GM19467 (cell line): ENCODE data around the gene RUNX3.

Experiments used
- ATAC-seq: cut with Tn5 transposase; IDR thresholded peaks from one replicate; pipeline ENCODE4 v1.9.1; 2021; ENCODE audit warnings: mild to moderate bottlenecking, moderate library complexity; ENCODE audit not compliant: unreplicated experiment

The RUNX3 gene

DNA sequence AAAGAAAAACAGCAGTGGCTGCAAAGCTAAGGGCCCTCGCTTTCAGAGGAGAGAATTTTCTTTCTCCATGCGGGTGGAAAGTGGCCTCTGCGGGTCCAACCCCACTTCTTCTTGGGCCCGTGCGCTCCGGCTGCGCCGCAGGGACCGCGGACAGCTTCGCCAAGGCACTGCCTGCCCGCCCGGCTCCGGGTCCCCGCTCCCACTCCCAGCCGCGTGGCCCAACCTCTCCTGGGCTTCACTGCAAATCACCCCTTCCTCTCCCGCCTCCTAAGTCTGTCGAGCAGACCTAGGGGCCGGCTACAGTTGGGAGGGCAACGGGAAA lies 1.0 kb upstream of the RUNX3 start:
- no peak for ATAC-seq

DNA sequence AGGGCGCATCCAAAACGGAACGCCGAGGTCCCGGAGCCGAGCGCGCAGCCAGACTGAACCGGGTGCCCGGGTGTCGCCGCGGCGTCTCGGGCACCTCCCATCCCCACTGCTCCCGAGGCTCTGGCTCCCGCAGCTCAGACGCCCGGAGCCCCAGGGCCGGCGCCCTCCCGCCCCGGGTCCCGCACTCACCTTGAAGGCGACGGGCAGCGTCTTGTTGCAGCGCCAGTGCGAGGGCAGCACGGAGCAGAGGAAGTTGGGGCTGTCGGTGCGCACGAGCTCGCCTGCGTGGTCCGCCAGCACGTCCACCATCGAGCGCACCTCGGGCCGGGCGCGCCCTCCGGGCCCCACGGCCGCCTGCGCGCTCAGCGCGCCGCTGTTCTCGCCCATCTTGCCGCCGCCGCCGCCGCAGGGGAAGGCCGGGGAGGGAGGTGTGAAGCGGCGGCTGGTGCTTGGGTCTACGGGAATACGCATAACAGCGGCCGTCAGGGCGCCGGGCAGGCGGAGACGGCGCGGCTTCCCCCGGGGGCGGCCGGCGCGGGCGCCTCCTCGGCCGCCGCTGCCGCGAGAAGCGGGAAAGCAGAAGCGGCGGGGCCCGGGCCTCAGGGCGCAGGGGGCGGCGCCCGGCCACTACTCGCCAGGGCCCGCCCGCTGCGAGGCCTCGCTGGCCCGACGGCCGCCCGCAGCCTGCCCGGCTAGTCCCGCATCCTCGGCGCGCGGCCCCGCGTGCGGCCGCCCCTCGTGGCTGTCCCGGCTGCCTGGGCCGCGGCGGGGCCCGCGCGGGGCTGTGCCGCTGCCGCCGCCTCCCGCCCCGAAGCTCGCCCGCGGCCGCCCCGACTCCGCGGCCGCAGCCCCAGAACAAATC lies 447 bp downstream of the RUNX3 start:
- peak; percentile 6 for ATAC-seq

DNA sequence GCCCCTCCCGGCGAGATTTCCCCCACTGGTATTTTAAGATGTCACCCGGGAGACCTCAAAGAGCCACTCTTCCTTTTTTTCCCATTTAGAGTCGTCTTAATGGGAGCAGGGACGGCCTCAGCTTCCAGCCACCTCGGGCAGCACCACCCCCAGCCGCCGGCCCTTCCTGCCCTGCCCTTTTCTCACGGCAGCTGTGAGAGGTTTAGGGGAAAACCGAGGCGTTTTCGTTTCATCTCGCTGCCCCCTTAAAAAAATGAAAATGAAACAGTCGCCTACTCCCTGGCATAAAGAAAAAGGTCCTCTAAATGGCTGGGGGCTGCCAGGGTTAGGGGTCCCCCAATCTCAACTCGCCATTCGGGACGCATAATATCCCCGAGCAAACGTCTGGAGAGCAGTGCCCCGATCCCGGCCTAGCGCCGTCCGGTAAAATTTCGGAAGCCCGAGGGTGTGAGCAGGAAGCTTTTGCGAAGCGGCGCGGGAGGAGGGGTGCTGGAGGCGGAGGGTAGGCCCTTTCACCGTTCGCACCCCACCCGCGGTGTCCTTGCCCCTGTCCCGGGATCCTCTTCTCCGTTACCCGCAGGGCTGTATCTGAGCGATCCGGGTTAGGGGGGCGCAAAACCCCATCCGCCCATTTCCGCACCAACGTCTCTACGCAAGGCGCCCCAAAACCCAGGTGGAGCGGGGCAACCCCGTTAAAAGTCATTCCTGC lies 1.2 kb downstream of the RUNX3 start:
- ATAC-seq = no peak

DNA sequence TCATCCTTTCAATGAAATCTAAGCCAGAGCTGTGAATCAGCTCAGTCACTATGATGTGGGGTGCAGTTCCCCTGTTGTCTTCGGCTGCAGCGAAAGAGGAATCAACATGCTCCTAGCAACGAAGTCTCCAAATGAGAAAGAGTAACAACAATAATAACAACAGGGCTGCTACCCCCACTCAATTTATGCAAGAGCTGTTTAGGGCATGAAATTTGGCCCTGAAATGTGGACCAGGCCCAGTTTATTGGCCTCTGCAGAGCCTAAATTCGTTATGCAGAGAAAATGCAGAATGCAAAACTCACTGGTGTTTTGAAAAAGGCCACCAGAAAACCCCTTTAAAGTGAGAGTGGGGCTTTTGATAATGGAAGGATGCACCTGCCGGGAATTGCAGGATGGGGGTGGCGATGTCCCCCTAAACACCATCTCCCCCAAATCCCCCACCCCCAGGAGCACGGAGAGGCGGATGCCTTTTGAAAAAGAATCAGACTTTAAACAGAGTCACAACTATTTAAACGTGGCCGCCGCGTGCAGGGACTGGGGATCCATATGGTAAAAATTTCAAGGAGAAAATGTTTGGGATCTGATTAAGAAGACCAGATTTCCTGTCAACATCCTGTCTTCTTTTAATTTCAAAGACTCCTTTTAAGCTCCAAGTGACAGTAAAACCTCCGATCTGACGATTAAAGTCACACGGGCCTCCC lies 1.9 kb downstream of the RUNX3 start:
- ATAC-seq = no peak

DNA sequence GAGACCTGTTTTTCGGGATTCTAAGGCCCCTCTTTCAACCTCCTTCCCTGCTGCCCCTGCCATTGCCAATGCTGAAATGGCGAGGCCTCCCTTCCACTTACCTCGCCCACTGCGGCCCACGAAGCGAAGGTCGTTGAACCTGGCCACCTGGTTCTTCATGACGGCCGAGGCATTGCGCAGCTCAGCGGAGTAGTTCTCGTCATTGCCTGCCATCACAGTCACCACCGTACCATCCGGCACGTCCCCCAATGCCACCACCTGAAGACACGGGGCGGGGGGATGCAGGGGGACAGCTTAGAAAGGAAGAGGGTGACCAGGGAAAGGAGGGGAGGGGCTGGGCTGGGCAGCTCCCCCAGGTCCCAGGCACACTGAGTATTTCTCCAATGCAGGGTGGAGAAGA lies 2.6 kb downstream of the RUNX3 start:
- ATAC-seq = no peak

- ATAC-seq = no peak
Measured at GRCh38 chr1:24926563-24927249, 3.4 kb downstream of the RUNX3 start.

GRCh38 chr1:24925963-24926362 lies 4.1 kb downstream of the RUNX3 start:
- ATAC-seq = no peak

- ATAC-seq = no peak
Measured at GRCh38 chr1:24925082-24925779, 4.8 kb downstream of the RUNX3 start.

DNA sequence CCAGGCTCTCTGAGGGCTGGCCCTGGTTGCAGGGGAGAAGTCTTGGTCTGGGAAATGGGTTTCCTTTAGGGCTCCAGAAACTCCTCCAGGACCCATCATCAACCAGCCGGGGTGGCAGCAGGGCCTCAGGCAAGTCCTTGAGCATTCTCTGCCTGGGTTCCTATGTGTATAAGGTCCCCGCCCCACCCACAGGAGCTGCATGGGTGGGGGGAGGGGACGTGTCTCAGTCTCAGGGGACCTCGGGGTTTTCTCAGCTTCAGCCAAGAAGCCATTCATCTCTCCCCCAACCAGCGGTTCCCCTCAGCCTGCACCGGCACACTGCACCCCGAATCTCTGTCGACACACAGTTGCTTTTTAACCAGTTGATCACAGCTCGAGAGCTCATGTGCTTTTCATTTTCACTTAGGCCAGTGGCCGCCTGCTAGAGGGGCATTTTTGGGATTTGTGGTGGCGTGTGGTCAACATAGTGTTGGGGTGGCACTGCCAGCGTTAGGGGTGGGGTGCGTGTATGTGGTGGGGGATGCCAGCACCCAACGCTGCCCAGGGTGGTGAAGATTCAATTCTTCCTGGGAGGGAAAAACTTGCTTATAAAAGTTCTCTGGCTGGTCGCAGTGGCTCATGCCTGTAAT lies 6.5 kb downstream of the RUNX3 start:
- no peak for ATAC-seq

DNA sequence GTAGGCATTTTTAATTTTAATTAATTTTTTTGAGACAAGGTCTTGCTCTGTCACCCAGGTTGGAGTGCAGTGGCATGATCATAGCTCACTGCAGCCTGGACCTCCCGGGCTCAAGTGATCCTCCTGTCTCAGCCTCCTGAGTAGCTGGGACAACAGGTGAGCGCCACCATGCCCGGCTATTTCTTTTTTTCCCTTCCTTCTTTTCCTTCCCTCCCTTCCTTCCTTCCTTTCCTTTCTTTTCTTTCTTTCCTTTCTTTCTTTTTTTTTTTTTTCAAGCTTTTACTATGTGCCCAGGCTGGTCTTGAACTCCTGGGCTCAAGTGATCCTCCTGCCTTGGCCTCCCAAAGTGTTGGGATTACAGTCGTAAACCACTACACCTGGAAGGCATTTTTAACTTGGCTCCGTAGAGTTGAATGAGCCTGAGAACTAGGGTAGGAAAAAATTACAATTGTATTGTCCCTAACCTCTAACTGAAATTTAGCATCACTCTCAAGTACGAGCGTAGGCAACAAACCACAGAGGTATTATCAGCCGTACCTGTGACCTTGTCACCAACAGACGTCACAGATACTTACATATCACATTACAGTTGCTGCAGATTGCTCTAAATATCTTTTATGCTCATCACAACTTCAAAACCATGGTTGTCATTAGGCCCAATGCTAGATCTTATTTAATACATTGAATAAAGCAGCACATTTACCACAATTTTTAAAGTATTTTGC lies 8.0 kb downstream of the RUNX3 start:
- ATAC-seq = no peak

- no peak for ATAC-seq
Measured at GRCh38 chr1:24921412-24921811, 8.7 kb downstream of the RUNX3 start.

DNA sequence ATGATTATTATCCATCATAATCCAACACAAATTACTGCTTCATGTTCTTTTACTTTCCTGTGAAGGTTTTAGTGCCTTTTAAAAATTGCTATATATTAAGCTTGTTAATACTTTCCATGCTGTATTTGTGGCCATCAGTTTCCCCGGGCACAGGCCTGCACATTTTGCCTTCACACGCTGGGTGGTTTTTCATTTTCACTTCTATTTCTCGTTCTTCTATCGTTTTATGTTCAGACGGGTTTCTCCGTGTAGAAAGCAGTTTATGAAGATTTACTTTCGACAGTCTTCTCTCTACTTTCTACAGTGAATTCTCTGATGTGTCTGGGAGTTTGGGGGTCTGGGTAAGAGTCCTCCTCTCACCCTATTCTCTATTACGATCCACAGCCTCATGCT lies 9.5 kb downstream of the RUNX3 start:
- ATAC-seq = no peak

- ATAC-seq = no peak
Measured at GRCh38 chr1:24919791-24920532, 10.1 kb downstream of the RUNX3 start.

DNA sequence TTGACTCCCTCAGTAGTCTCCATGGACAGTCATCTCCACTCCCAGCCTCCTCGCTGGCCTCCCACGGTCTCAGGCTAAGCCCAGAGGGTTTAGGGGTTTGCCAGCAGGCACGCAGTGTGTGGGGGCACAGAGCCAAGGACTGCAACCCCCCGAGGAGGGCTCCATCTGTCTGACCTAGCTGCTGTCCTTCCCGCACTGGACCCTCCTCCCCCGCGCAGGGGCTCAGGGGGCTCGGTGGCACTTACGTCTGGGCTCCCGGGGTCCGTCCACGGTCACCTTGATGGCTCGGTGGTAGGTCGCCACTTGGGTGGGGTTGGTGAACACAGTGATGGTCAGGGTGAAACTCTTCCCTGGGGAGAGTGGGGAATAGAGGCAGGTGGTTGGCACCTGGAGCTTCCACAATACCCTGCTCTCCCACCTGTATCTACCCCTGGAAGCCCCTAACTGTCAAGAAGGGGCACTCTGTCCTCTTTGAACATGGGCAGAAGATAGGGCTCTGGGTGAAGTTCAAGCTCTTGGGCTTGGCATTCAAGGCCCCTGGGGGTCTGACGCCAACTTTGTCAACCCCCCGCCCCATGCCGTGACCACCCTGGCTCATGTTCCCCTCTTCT lies 11.0 kb downstream of the RUNX3 start:
- ATAC-seq = no peak

DNA sequence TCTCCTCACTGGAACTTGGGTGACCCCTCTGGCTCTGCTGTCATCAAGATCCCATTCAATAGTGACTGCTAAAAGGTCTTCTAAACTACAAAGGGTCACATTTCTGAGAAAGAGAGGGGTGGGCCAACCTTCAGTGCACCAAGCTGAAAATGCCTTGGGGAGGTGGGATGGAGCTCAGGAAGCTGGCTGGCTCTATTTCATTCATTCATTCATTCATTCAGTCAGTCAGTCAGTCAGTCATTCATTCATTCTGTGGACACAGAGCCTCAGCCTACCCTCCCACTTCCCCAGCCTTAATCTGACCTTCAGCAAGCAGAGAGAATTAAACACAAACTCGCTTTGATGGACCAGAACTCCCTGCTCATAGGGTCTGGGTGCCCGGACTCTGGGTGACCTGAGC lies 11.7 kb downstream of the RUNX3 start:
- ATAC-seq = no peak

GRCh38 chr1:24917327-24918074 lies 12.6 kb downstream of the RUNX3 start:
- ATAC-seq = no peak

DNA sequence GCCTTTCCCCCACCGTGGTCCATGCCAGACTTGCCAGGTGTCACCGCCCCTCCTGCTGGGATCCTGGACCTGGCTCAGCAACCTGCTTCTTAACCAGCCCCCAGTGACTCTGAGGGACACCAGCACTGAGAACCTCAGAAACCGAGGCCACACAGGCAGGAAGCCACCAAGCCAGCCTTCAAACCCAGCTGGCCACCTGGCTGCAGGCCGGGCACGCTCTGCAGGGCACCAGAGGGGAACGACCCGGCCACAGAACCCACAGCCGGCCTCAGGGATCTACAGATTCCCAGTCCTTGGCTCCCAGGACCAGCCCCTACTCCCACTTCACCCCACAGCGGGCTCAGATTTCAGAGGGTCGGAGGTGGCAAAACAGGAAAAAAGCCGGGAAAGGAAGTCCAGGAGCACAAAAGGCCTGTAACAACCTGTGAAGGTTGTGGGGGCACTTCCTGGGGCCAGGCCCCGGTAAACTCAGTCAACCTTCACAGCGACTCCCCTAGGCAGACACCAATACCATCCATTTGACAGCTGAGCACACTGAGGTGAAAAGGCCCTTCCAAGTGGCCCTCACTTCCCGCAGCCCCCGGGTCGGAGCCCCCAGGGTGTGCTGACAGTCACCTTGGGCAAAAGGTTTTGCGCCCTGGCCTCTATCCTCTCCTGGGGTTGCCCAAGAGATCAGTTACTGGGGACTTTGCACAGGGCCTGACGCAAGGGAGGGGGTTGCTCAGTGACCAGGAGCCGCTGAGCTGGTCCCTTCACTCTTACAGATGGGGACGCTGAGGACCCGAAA lies 14.1 kb downstream of the RUNX3 start:
- no peak for ATAC-seq
